Effector CD4-positive, alpha-beta T cell (primary cell): ENCODE results near the gene ADGRG6.
"Not testable (repeated sequence)": the region's sequence is repeated elsewhere in the genome, so short reads cannot be mapped to it uniquely, and the experiment has no call there.

ENCODE experiments used
- DNase-seq: peaks from one replicate; pipeline ENCODE4 v3.0.0-alpha.2; 2020

Gene ADGRG6

DNA sequence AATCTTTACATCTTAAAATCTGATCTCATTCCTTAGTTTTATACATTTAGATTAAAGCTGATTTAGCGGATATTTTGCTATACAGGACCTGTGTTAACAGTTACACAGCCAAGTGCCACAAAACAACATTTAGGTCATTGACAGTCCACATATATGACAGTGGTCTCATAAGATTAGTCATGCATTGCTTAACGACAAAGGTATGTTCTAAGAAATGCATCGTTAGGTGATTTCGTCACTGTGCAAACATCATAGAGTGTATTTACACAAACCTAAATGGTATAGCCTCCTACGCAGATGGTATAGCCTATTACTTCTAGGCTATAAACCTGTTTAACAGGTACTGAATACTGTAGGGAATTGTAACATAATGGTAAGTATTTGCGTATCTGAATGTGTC lies 21.6 kb downstream of the ADGRG6 start:
- no peak for DNase-seq

DNA sequence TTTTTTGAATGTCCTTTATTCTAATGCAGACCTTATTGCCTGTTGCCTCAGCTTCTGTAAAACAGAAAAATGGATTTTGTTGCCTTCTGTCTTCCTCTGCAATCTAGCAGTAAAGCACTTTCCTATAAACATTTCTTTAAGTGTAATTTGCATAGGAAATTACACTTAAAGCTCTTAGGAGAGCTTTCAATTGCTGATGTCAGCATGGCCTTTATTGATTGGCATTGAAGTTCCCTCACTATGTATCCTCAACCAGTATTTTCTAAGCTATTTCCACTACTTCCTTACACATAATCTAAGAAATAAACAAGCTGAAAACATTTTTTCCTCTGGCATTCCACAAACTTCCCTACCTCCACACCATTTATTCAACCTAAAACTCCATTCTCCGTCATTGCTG lies 22.3 kb downstream of the ADGRG6 start:
- no peak for DNase-seq

DNA sequence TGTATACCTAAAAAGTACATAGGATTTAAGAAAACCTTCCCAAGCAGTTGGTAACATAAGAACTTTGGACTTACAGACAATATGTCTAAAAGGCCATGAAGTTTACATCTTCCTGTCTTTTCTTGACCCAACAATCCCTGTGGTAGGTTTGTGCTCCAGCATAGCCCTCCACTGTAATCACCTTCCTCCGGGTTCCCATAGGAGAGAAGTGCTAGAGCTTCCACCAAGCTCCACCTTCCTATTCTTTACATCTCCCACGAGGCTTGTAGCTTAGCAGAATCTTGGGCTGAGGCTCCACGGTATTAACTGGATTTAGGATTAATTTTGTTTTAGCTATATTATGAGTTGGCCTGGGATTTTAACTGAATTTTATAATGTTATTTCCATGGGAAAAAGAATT lies 23.3 kb downstream of the ADGRG6 start:
- no peak for DNase-seq

DNA sequence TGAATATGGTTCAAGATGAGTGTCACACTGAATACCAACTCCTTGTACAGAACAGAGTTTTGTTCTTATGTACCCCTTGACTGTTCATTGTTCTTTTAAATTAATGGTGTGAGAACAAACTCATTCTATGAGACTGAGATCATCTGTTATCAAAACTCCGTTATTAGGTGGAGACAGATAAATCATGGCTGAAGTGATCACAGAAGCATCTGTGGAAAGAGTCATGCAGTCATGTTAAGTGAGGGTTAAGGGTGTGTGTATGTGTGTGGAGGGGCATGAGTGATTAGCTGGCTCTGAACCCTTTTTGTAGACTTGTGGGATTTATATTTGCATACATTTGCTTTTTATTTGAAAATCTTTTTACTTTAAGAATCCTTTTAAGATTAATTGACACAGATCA lies 24.7 kb downstream of the ADGRG6 start:
- no peak for DNase-seq

DNA sequence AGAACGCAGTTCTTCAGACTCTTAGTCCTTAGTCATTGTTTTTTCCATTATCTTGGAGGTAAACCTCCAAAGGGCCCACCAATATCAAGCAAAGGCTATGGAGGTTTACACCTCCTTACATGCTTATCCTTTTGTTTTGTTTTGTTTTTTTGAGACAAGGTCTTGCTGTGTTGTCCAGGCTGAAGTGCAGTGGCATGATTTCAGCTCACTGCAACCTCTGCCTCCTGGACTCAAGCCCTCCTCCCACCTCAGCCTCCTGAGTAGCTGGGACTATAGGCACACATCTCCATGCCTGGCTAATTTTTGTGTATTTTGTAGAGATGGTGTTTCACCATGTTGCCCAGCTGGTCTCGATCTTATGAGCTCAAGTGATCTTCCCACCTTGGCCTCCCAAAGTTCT lies 26.3 kb downstream of the ADGRG6 start:
- no peak for DNase-seq

DNA sequence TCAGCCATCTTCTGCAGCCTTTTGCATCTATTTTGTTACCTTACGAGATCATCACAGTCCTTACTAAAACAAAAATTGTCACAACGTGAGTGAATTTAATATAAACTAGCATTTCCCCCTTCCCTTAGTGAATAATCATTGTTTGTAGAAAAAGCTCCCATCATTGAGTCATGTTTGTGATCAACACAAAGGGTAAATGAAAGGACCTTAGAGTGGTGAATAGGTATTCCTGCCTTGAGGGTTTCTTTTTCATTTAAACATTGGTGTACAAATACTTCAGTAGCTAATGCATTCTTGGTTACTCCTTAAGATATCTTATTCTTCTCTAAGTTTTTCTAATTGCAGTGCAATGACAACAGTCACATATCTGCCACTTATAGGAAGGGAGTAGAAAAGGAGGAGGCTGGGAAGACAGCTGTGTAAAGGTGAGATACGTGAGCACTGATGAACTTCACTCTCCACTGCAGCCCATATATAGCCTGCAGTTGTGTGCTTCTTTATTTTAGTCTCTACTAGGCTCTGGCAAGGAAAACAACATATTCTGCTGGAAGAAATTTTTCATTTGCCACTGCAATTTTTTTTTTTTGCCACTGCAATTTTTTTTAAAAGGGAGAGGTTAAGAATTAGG lies 27.8 kb downstream of the ADGRG6 start:
- no peak for DNase-seq

DNA sequence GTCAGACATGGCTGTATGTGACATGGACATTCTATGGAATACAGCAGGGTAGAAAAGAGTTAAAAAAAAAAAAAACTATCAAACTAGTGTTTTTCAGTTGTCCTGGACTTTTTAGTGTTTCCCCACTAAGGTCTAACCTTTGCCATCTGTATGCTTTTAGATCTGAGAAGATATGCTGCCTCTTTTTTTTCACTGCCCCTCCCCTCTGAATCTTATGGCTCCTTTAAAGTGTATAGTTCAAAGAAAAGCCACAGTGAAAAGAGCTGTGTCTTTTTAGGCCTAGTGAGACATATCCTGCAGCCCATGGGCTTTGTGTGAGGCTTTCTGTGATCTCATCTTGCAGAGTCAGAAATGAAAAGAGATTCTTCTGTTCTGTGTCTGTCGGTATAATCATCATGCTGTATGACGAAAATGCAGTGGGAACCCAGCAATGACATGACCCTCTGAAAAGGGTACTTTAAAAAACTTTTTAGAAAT lies 29.3 kb downstream of the ADGRG6 start:
- no peak for DNase-seq

DNA sequence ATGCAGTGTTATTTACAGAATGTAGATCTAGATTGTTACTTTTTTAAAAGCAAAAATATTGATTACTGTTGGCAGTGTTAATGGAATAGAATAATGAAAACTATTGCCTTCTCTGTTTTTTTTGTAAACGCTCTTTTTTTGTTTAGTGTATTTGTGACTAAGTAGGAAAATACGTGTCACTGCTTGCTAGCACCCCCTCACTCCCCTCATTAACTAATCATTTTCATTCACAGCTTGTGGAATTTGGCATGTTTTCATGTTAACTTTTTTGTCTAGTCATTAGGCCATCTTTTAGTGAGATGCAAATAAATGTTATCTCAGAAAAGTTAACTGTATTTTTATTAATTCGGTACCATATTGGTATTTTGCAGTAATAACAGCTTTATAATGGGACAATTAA lies 29.8 kb downstream of the ADGRG6 start:
- DNase-seq = no peak

DNA sequence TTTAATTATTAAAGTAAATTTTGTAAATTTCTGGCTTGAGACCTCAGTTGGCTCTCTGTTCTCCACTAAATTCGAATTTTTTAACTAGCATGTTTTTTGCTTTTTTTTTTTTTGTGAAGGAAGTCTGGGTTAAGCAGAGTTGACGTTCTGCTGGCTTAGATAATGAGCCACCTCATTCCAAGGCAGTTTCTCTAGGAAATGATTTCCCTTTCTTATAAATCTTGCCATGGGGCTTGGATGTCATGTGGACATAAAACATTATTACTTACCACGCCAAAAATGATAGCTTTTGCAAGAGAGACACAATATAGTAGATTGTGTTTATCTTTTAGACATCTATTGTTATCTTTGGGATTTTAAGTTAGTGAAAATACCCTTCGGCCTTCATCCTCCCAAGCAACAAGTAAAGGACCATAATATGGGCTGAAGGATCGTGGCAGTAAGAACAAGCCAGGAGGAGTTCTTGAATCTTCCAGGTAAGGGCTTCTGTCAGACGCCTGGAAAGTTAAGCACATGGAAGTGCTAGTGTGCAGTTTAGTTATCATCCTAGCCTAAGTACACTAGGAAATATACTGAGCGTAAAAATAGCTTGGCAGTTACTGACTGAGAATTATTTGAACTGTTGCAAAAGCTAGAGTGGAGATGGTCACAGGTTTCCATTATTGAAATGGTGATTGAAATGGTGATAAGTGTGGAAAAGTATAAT lies 30.7 kb downstream of the ADGRG6 start:
- no peak for DNase-seq

DNA sequence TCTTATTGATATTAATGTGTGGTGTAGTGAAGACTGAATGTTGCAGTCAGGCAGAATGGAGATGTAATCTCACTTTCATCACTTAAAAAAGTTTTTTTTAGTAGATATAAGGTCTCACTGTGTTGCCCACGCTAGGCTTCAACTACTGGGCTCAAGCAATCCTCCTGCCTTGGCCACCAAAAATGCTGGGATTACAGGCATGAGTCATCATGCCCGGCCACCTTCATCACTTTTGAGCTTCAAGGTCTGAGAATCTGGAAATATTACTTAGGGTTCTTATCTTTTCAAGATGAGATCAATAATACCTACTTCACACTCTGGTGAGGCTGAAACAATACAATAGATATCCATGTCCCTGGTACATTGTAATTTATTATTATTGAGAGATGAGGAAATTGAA lies 31.6 kb downstream of the ADGRG6 start:
- DNase-seq = no peak

DNA sequence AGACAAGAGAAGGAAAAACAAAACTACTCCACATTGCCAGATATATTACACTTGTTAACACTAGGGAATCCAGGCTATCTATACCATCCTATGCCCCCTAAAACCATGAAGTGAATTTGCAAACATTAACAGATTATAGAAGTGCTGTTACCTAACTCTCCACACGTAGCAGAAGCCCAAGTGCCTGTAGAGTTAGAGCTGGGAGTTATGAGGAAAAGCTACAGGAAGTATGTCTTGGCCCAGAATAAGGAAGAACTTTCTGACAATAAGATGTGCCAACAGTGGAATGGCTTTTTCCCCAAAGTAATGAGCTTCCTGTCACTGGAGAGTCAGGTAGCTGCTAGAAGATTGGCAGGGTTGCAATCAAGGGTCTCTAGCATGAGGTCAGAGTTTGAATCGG lies 32.5 kb downstream of the ADGRG6 start:
- no peak for DNase-seq

DNA sequence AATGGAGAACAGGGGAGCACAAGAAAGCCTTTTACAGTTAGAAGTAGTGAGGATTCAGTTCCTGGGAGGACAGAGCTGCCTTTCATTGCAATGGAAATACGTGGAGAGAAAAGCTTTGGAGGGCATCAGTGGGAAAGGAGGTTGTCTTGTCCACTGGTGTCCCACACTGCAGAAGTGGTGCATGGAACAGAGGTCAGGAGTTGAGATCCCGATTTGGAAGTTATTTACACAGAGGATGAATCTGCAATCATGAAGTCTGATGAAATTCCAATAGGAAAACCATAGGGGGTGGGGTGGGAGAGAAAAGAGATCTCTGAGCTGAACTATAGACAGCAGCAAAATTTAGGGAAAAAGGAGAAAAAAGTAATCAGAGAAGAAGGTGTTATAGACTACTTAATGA lies 33.6 kb downstream of the ADGRG6 start:
- no peak for DNase-seq

DNA sequence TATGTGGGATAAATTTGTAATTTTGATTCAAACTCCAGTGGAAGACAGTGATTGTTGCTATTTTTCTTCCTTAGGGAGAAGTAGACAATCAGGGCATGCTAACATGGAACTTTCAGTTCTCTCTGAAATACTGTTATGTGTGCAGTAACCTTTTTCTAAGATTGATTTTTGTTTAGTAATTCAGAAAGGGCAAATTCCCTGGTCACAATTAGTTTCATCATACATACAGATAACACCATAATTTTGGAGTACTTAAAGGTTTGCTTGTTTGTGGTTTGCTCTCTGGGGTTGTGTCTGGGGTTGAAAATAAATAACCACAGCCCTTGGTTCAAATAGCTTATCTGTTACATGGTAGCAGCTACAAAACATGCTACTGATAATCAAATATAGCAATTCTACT lies 34.4 kb downstream of the ADGRG6 start:
- no peak for DNase-seq

DNA sequence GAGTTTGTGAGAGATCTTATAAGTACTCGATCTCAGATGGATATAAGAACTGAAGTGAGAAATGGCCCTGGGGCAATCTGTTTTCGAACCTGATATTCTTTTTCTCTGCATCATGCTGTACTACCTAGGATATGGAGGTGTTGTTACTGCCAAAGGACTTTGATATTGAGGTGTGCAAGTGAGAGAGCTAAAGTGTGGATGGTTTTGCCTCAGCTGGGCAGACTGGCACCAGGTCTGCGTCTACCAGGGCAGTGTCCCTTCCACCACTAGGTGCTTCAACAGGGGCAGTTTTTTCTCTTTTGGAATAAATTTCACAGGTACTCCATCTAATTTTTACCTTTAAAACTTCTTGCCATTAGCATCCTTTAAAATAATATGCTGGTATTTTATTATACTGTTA lies 35.0 kb downstream of the ADGRG6 start:
- DNase-seq = no peak

DNA sequence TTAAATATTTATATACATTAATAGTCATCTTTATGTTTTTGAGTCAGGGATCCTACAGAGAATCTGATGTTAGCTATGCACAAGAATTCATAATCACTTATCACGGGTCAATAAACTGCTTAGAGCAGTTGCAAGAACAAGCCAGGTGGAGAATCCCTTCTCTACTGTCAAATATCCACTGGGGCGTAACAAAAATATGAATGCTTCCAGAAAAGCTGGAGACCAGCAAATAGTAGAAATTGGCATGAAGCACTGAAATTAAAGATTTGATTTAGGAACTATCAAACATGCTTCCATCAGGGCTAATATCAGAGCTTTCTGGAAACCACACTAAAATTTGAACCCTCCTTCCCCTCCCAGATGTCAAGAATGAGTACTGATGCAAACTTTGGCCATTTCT lies 37.3 kb downstream of the ADGRG6 start:
- no peak for DNase-seq

DNA sequence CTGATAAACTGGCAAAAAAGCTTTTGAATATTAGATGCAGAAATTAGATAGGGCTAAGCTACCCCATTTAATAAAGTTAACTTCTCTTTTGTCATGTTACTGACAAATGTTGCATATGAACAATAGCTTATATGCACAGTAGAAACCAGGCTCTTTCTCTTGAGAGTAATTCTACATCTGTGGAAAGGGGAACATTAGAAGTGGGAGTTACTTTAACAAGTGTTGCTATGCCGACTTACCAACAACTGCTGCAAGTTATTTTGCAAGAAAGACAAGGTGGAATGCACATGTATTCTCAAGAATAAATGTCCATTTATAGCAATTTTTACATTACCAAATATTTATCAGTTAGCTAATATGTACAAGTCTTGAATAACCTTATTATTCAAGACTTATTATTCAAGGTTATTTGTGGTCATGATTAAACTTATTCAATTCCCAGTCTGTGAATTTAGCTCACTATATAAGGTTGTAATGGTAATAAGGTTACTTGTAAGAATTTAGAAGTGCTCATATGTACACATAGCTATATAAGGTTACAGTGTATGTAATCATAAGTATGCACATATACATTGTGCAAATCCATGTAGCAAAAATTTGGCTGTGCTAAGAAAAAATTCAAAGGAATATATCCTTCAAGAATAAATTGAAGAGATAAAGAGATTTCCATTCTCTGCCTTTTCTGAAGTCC lies 38.3 kb downstream of the ADGRG6 start:
- DNase-seq = no peak

DNA sequence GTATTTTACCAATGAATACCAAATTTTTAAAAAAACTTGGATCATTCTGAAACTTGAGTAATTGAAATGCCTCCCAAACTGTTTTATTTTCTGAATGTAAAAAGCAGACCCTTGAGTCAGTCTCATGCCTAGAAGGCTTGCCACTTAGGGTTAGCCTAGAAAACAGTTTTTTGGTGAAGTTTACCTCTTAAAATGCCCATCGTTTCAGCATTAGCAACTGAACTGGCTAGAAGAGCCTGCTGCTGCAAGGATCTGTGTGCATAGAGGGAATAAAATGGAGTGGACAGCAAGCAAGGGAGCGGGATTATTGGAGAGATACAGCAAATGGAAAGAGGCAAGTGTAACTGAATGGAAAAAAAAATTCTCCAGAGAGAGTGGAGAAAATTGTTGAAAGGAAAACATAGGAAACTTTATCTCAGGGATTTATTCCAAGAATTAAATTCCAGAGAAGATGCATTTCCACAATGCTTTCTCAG lies 40.1 kb downstream of the ADGRG6 start:
- DNase-seq = no peak

DNA sequence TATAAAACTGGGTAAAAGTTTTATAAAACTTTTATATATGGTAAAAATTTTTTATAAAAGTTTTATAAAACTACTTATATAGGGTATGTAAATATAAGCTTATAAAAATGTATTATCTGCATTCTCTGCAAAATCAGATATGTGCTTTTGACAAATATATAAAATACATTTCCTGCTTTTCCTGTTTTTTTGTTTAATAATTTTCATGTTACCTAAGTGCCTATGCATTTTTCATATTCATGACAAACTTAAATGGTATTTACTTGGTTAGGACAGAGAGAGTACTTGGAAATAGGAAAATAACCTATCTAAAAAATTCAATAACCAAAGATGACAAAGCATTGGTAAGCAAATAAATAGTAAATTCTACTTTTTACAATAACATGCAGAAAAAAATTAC lies 41.2 kb downstream of the ADGRG6 start:
- DNase-seq = no peak

DNA sequence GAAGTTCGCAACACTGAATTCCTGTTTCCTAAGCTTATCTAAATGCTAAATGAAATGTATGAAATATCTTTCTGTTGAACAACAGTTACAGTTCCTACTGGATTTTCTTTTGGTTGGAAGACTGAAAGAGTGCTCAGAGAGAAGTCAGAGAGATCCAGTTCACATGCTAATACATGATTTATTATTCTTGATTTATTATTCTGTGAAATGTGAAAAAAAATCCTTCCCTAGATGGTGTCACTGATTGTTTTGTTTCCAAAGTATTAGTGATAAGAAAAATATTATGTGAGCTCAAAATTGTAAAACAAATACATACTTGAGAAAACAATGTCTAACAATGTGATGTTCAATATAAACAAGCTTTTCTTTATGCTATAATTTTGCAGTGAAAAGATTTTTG lies 42.1 kb downstream of the ADGRG6 start:
- no peak for DNase-seq

DNA sequence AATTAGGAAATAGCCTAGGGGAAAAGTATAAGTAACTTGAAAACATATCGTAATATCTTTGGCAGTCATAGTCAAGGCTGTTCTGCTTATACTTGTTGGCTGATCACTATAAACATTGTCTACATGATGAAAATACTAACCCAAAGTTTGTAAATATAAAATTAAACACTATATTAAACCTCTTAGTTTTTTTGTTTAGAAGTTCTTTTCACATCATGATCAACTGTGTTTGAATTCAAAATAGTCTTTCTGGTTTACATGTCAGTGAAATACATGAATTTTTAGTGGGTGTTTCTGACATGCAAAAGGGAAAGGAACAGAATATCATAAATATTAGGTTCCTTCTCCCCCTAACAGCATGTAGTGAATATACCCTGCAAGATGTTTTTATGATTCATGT lies 43.5 kb downstream of the ADGRG6 start:
- DNase-seq = no peak

DNA sequence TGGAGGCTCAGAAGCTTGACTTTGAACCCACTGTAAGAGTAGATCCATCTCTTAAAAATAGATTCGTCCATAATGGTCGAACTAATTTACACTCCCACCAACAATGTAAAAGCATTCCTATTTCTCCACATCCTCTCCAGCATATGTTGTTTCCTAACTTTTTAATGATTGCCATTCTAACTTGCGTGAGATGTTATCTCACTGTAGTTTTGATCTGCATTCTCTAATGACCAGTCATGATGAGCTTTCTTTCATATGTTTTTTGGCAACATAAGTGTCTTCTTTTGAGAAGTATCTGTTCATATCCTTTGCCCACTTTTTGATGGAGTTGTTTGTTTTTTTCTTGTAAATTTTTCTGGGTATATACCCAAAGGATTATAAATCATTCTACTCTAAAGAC lies 44.4 kb downstream of the ADGRG6 start:
- DNase-seq = not testable (repeated sequence)

DNA sequence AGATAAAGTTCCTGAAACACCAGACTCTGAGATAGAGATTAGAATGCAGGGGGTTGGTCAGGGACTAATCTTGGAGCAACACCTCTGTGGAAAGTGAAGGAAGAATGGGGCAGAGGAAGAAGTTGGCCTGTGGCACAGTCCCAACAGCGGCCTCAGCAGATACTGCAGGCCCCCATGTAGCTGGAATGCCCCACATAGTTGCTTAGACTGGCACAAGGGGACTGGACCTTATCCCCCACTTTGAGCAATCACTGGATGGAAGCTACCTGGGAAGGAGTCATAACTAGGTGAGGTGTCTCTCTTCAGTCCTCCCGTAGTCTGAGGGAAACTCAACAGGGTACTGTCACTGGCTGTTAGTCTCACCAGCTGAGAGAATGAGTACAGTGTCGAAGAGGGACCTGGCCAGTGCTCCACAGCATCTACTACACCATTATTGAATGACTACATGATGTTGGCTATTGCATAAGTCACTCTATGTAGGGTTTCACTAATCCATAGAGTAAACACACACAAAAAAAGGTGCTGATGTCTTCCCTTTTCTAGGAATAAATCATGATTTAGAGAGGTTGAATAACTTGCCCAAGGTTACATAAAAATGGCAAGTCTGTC lies 47.5 kb downstream of the ADGRG6 start:
- no peak for DNase-seq

DNA sequence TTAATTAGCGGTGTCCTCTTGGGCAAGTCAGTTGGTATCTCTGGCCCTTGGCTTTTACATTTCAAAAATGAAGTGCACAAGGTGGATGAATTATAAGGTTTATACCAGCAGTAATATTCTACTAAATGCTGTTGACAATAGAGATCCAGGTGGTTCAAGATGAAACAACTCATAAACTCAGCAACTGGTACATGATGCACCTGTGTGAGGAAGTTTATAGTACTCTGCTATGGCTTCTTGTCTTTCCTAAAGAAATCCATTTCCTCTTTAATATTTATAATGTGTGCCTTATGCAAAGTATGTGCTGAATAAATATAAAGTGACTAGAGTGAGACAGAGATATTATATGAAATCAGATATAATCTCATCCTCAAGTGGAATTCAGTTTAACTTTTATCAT lies 48.5 kb downstream of the ADGRG6 start:
- no peak for DNase-seq

DNA sequence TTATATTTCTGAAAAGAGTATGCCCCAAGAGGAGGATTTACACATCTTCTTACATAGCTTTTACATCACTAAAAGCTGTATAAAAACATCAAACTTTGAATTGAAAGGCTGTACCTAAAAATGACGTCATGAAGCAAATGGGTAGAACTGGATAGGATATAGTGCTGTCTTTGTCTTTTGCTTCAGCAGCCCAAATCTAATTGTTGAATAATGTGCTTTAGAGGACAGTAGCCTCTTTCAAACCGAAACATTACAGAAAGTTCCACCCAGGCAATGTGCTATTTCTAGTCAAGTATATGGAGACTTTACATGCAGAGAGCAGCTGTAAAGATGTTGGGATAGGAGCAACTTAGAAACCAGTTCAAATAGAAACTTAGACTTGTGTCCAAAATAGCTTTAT lies 51.9 kb downstream of the ADGRG6 start:
- DNase-seq = no peak
